Measurements from ENCODE around the gene KLHL29.

DNA sequence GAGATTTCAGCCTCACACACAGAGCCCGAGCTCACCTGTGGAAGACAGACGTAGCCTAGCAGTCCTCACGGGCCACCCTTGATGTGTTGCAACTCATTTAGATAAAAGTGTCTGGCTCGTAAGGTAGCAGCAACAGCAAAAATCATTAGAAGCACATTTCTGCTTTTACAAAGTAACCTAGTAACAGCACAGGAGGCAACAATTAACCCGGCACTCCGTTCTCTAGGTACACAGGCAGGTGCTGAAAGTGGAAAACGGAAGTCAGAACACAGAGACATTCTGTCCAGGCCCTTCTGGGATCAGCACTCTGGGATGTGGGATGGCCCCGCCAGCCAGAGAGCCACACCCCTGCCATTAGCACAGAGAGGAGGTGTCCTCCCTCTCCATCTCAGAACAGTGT, 99.3 kb downstream of the KLHL29 start:
- TF ChIP-seq, protein P1, sequence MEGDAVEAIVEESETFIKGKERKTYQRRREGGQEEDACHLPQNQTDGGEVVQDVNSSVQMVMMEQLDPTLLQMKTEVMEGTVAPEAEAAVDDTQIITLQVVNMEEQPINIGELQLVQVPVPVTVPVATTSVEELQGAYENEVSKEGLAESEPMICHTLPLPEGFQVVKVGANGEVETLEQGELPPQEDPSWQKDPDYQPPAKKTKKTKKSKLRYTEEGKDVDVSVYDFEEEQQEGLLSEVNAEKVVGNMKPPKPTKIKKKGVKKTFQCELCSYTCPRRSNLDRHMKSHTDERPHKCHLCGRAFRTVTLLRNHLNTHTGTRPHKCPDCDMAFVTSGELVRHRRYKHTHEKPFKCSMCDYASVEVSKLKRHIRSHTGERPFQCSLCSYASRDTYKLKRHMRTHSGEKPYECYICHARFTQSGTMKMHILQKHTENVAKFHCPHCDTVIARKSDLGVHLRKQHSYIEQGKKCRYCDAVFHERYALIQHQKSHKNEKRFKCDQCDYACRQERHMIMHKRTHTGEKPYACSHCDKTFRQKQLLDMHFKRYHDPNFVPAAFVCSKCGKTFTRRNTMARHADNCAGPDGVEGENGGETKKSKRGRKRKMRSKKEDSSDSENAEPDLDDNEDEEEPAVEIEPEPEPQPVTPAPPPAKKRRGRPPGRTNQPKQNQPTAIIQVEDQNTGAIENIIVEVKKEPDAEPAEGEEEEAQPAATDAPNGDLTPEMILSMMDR (conservative IDR thresholded peaks at IDR 0.05): no peak
- no peak for TF ChIP-seq EZH2 (IDR thresholded peaks at IDR 0.05; ENCODE audit: low read depth)
